BE2C (cell line): ENCODE measurements around the gene LMNB1.
"Not testable (repeated sequence)": the region's sequence is repeated elsewhere in the genome, so short reads cannot be mapped to it uniquely, and the experiment has no call there.

ENCODE experiments used
- DNase-seq: peaks from one replicate; pipeline ENCODE4 v3.0.0-alpha.2; 2020
- H3K27me3 ChIP-seq: fragments of 250-450 bp; sonication (Bioruptor Pico); 2 replicates; pipeline ENCODE4 v1.5.1; 2020; ENCODE audit warnings: mild to moderate bottlenecking
- H3K36me3 ChIP-seq: fragments of 250-450 bp; sonication (Bioruptor Pico); 2 replicates; pipeline ENCODE4 v1.5.1; 2020; ENCODE audit warnings: mild to moderate bottlenecking
- H3K4me1 ChIP-seq: fragments of 250-450 bp; sonication (Bioruptor Pico); 2 replicates; pipeline ENCODE4 v1.5.1; 2020
- H3K4me3 ChIP-seq: 2 replicates; pipeline ENCODE4 v1.5.1; 2011; ENCODE audit warnings: low read depth, low read length
- H3K9me3 ChIP-seq: fragments of 250-450 bp; sonication (Bioruptor Pico); 2 replicates; pipeline ENCODE4 v1.5.1; 2020
- CTCF ChIP-seq: IDR thresholded peaks from 2 replicates; pipeline ENCODE4 v1.5.1; 2012; ENCODE audit warnings: mild to moderate bottlenecking, low read depth, low read length

LMNB1 gene

GRCh38 chr5:126831156-126831555 is 54.2 kb downstream of the LMNB1 start:
- TF ChIP-seq CTCF, result no peak
- peaks cover 94% of the 10 kb centered on the region for H3K36me3 ChIP-seq
- DNase-seq, result no peak
- no peak overlapping the region for H3K4me3 ChIP-seq
- H3K9me3 ChIP-seq, result no peaks in the 10 kb centered on the region
- H3K27me3 ChIP-seq, result no peaks in the 10 kb centered on the region
- H3K4me1 ChIP-seq, result no peaks in the 10 kb centered on the region

- TF ChIP-seq CTCF, result no peak
- Histone ChIP-seq H3K4me3 (no peak overlapping the region), H3K36me3 (peaks cover 57% of the 10 kb centered on the region), H3K9me3 (no peaks in the 10 kb centered on the region), H3K27me3 (no peaks in the 10 kb centered on the region), H3K4me1 (no peaks in the 10 kb centered on the region)
- DNase-seq, result no peak
Measured at GRCh38 chr5:126836778-126837177, 59.8 kb downstream of the LMNB1 start.

- Histone ChIP-seq H3K27me3 (no peaks in the 10 kb centered on the region), H3K36me3 (peaks cover 52% of the 10 kb centered on the region), H3K9me3 (no peaks in the 10 kb centered on the region), H3K4me3 (no peak overlapping the region), H3K4me1 (no peaks in the 10 kb centered on the region)
- TF ChIP-seq CTCF, result no peak
- no peak for DNase-seq
Measured at GRCh38 chr5:126837242-126837641, 60.3 kb downstream of the LMNB1 start.

- Histone ChIP-seq H3K4me1 (no peaks in the 10 kb centered on the region), H3K9me3 (no peaks in the 10 kb centered on the region), H3K4me3 (no peak overlapping the region), H3K36me3 (peaks cover 44% of the 10 kb centered on the region), H3K27me3 (no peaks in the 10 kb centered on the region)
- no peak for DNase-seq
- peak; percentile 45 for TF ChIP-seq CTCF
Measured at GRCh38 chr5:126837906-126838539, 61.1 kb downstream of the LMNB1 start.

- not testable (repeated sequence) for H3K4me1 ChIP-seq, H3K4me3 ChIP-seq, DNase-seq, H3K27me3 ChIP-seq, H3K9me3 ChIP-seq
- peaks cover 30% of the 10 kb centered on the region for H3K36me3 ChIP-seq
Measured at GRCh38 chr5:126839407-126839806, 62.5 kb downstream of the LMNB1 start.

- H3K4me3 ChIP-seq, result not testable (repeated sequence)
Measured at GRCh38 chr5:126843375-126843774, 66.4 kb downstream of the LMNB1 start.

GRCh38 chr5:126845470-126846070 is 68.6 kb downstream of the LMNB1 start:
- not testable (repeated sequence) for H3K36me3 ChIP-seq, DNase-seq, H3K4me3 ChIP-seq

More at GRCh38 chr5:126843375-126843774, 66.4 kb downstream of the LMNB1 start:
- H3K4me1 ChIP-seq, DNase-seq, H3K27me3 ChIP-seq, H3K9me3 ChIP-seq, H3K36me3 ChIP-seq: not testable (repeated sequence)

More at GRCh38 chr5:126845470-126846070, 68.6 kb downstream of the LMNB1 start:
- not testable (repeated sequence) for H3K27me3 ChIP-seq, H3K4me1 ChIP-seq, H3K9me3 ChIP-seq
